22Rv1 (cell line): ENCODE data around the gene TFF2.

Experiments used
- CTCF ChIP-seq: fragments of 450-650 bp; IDR thresholded peaks from 2 replicates; pipeline ENCODE4 v1.5.1; 2017; ENCODE audit warnings: mild to moderate bottlenecking
- ZFX ChIP-seq: fragments of 450-650 bp; IDR thresholded peaks from 2 replicates; pipeline ENCODE4 v1.6.1; 2017; ENCODE audit warnings: antibody characterized with exemption, borderline replicate concordance

GRCh38 chr21:42351626-42352440, 1.0 kb upstream of the TFF2 start:
- TF ChIP-seq CTCF: no peak
- TF ChIP-seq ZFX: no peak
